Neural cell (in vitro differentiated cells): Measurements from ENCODE around the gene MYCBPAP. TPM values are rescaled to one million over a fixed set of nuclear protein-coding genes. Genes with fewer than 3 reads are reported as not detected.

ENCODE experiments used
- H2AFZ ChIP-seq: fragments of 200-600, 300-800 bp; sonication (generic), shearing (Covaris generic); 2 replicates; pipeline ENCODE4 v1.6.0; 2014; ENCODE audit warnings: low read depth, mild to moderate bottlenecking, antibody characterized with exemption, low read length, moderate library complexity
- H3F3A ChIP-seq: fragments of 200-600 bp; shearing (Covaris generic); 2 replicates; pipeline ENCODE4 v1.6.1; 2016; ENCODE audit warnings: mild to moderate bottlenecking, moderate library complexity, mixed read lengths, antibody characterized with exemption, low read length; ENCODE audit not compliant: insufficient read depth, poor library complexity, severe bottlenecking
- H3K27ac ChIP-seq: fragments of 200-600, 300-800 bp; sonication (generic), shearing (Covaris generic); 2 replicates; pipeline ENCODE4 v1.5.1; 2014; ENCODE audit warnings: mild to moderate bottlenecking, low read length, moderate library complexity
- H3K27me3 ChIP-seq: fragments of 300-800, 200-600 bp; sonication (generic), shearing (Covaris generic); 2 replicates; pipeline ENCODE4 v1.6.0; 2014; ENCODE audit warnings: mild to moderate bottlenecking, low read depth, low read length, moderate library complexity; ENCODE audit not compliant: insufficient read depth
- H3K36me3 ChIP-seq: fragments of 300-800, 200-600 bp; sonication (generic), shearing (Covaris generic); 2 replicates; pipeline ENCODE4 v1.5.1; 2014; ENCODE audit warnings: mild to moderate bottlenecking, antibody characterized with exemption, low read length, moderate library complexity; ENCODE audit not compliant: insufficient read depth
- H3K4me2 ChIP-seq: fragments of 300-800, 200-600 bp; sonication (generic), shearing (Covaris generic); 2 replicates; pipeline ENCODE4 v1.6.0; 2014; ENCODE audit warnings: mild to moderate bottlenecking, low read length
- H3K4me3 ChIP-seq: fragments of 300-800, 200-600 bp; sonication (generic), shearing (Covaris generic); 2 replicates; pipeline ENCODE4 v1.5.1; 2014; ENCODE audit warnings: mild to moderate bottlenecking, low read length, moderate library complexity
- H3K79me2 ChIP-seq: fragments of 200-600 bp; shearing (Covaris generic); replicated peaks from 2 replicates; pipeline ENCODE4 v1.6.0; 2014; ENCODE audit warnings: mild to moderate bottlenecking, low read length, moderate library complexity; ENCODE audit not compliant: insufficient read depth
- H3K9ac ChIP-seq: fragments of 300-800, 200-600 bp; sonication (generic), shearing (Covaris generic); 2 replicates; pipeline ENCODE4 v1.6.1; 2016; ENCODE audit warnings: mild to moderate bottlenecking, low read length, mixed read lengths
- H3K9me2 ChIP-seq: fragments of 200-600 bp; shearing (Covaris generic); 2 replicates; pipeline ENCODE4 v1.6.1; 2016; ENCODE audit warnings: mild to moderate bottlenecking, low read length, mixed read lengths; ENCODE audit not compliant: insufficient read depth
- H3K9me3 ChIP-seq: fragments of 200-600, 300-800 bp; sonication (generic), shearing (Covaris generic); 2 replicates; pipeline ENCODE4 v1.6.1; 2016; ENCODE audit warnings: mild to moderate bottlenecking, mixed run types, low read length, moderate library complexity, mixed read lengths
- H4K20me1 ChIP-seq: fragments of 200-600 bp; shearing (Covaris generic); 2 replicates; pipeline ENCODE4 v1.6.1; 2016; ENCODE audit warnings: mild to moderate bottlenecking, mixed run types; ENCODE audit not compliant: insufficient read depth
- EP300 ChIP-seq: fragments of 450-650 bp; conservative IDR thresholded peaks from 2 replicates; pipeline ENCODE4 v1.6.1; 2014; ENCODE audit warnings: antibody characterized with exemption, mild to moderate bottlenecking, moderate library complexity; ENCODE audit not compliant: poor library complexity, severe bottlenecking
- EZH2 ChIP-seq: fragments of 200-600, 300-800 bp; shearing (Covaris generic), sonication (generic); IDR thresholded peaks from 2 replicates; pipeline ENCODE4 v1.6.1; 2014; ENCODE audit warnings: antibody characterized with exemption, low read length, borderline replicate concordance, mild to moderate bottlenecking; ENCODE audit not compliant: insufficient read depth, poor library complexity, severe bottlenecking
- MXI1 ChIP-seq: fragments of 450-650 bp; conservative IDR thresholded peaks from 2 replicates; pipeline ENCODE4 v1.6.1; 2014; ENCODE audit warnings: antibody characterized with exemption, mild to moderate bottlenecking; ENCODE audit not compliant: poor library complexity, severe bottlenecking
- POLR2AphosphoS5 ChIP-seq: IDR thresholded peaks from 2 replicates; pipeline ENCODE4 v1.6.1; 2012
- RAD21 ChIP-seq: fragments of 450-650 bp; conservative IDR thresholded peaks from 2 replicates; pipeline ENCODE4 v1.6.1; 2014; ENCODE audit warnings: antibody characterized with exemption, mild to moderate bottlenecking, moderate library complexity
- SMC3 ChIP-seq: fragments of 450-650 bp; conservative IDR thresholded peaks from 2 replicates; pipeline ENCODE4 v1.6.1; 2014; ENCODE audit warnings: antibody characterized with exemption, mild to moderate bottlenecking, moderate library complexity; ENCODE audit not compliant: poor library complexity
- TAF1 ChIP-seq: IDR thresholded peaks from 2 replicates; pipeline ENCODE4 v1.6.1; 2012; ENCODE audit warnings: low read depth
- polyA plus RNA-seq: library from polyadenylated mRNA; depleted of rRNA; stranded (reverse); fragments of >200 nt; gene quantifications from 2 replicates; pipeline ENCODE4 v1.2.3, GENCODE V29; 2014
- TF ChIP-seq, protein P1 (sequence below): IDR thresholded peaks from 2 replicates; pipeline ENCODE4 v1.6.1; 2012; ENCODE audit warnings: borderline replicate concordance
- TF ChIP-seq, protein P2 (sequence below): fragments of 450-650 bp; IDR thresholded peaks from 2 replicates; pipeline ENCODE4 v1.5.1; 2014; ENCODE audit warnings: antibody characterized with exemption, mild to moderate bottlenecking, moderate library complexity; ENCODE audit not compliant: poor library complexity, severe bottlenecking

MYCBPAP gene
- polyA plus RNA-seq, 1 donor from 2014 or later: 0.35 TPM

DNA sequence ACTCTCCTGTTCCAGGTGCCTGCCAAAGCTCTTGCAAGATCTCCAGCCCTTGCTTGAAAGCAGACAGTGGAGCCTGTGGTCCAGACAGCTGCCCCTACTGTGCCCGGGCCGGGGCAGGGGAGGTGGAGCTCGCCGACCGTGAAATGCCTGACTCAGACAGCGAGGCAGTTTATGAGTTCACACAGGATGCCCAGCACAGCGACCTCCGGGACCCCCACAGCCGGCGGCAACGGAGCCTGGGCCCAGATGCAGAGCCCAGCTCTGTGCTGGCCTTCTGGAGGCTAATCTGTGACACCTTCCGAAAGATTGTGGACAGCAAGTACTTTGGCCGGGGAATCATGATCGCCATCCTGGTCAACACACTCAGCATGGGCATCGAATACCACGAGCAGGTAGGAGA is 69.9 kb downstream of the MYCBPAP start:
- no peak overlapping the region for H3K9ac ChIP-seq
- no peaks in the 10 kb centered on the region for H3K79me2 ChIP-seq
- H3K27ac ChIP-seq: no peak overlapping the region
- no peaks in the 10 kb centered on the region for H3K36me3 ChIP-seq
- no peaks in the 10 kb centered on the region for H3K27me3 ChIP-seq
- no peak overlapping the region for H3K4me2 ChIP-seq
- no peaks in the 10 kb centered on the region for H3K9me3 ChIP-seq
- TF ChIP-seq POLR2AphosphoS5 (no peak), EP300 (no peak), TAF1 (no peak), SMC3 (no peak), RAD21 (no peak), EZH2 (no peak), MXI1 (no peak)
- TF ChIP-seq, protein P1, sequence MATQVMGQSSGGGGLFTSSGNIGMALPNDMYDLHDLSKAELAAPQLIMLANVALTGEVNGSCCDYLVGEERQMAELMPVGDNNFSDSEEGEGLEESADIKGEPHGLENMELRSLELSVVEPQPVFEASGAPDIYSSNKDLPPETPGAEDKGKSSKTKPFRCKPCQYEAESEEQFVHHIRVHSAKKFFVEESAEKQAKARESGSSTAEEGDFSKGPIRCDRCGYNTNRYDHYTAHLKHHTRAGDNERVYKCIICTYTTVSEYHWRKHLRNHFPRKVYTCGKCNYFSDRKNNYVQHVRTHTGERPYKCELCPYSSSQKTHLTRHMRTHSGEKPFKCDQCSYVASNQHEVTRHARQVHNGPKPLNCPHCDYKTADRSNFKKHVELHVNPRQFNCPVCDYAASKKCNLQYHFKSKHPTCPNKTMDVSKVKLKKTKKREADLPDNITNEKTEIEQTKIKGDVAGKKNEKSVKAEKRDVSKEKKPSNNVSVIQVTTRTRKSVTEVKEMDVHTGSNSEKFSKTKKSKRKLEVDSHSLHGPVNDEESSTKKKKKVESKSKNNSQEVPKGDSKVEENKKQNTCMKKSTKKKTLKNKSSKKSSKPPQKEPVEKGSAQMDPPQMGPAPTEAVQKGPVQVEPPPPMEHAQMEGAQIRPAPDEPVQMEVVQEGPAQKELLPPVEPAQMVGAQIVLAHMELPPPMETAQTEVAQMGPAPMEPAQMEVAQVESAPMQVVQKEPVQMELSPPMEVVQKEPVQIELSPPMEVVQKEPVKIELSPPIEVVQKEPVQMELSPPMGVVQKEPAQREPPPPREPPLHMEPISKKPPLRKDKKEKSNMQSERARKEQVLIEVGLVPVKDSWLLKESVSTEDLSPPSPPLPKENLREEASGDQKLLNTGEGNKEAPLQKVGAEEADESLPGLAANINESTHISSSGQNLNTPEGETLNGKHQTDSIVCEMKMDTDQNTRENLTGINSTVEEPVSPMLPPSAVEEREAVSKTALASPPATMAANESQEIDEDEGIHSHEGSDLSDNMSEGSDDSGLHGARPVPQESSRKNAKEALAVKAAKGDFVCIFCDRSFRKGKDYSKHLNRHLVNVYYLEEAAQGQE: no peak
- TF ChIP-seq, protein P2, sequence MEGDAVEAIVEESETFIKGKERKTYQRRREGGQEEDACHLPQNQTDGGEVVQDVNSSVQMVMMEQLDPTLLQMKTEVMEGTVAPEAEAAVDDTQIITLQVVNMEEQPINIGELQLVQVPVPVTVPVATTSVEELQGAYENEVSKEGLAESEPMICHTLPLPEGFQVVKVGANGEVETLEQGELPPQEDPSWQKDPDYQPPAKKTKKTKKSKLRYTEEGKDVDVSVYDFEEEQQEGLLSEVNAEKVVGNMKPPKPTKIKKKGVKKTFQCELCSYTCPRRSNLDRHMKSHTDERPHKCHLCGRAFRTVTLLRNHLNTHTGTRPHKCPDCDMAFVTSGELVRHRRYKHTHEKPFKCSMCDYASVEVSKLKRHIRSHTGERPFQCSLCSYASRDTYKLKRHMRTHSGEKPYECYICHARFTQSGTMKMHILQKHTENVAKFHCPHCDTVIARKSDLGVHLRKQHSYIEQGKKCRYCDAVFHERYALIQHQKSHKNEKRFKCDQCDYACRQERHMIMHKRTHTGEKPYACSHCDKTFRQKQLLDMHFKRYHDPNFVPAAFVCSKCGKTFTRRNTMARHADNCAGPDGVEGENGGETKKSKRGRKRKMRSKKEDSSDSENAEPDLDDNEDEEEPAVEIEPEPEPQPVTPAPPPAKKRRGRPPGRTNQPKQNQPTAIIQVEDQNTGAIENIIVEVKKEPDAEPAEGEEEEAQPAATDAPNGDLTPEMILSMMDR: no peak
- H3K4me3 ChIP-seq: no peak overlapping the region
- no peak overlapping the region for H2AFZ ChIP-seq
- H3F3A ChIP-seq: no peaks in the 10 kb centered on the region
- no peaks in the 10 kb centered on the region for H3K9me2 ChIP-seq
- no peaks in the 10 kb centered on the region for H4K20me1 ChIP-seq

DNA sequence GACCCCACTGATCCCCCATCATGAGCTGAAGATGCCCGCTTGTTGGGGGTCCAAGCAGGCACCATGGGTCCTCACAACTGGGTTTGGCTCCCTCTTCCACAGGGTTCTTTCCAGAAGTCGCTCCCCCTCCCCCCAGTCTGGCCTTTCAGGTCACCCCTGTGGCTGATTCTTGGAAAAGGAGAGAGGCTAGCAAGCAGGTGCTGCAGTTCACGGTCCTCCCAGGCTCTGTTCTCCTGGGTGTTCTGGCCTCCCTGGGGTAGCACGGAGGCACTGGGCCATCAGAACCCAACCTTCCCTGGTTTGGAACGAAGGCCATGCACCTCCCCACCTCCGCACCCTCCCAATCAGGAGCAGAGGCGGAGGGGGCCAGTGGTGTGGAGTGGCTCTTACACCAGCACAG is 71.2 kb downstream of the MYCBPAP start:
- no peaks in the 10 kb centered on the region for H4K20me1 ChIP-seq
- no peak overlapping the region for H3K4me2 ChIP-seq
- H3K9me3 ChIP-seq: no peaks in the 10 kb centered on the region
- TF ChIP-seq, protein P2: no peak
- TF ChIP-seq, protein P1: no peak
- TF ChIP-seq RAD21: no peak
- TF ChIP-seq EP300: no peak
- no peak for TF ChIP-seq MXI1
- no peak overlapping the region for H3K4me3 ChIP-seq
- no peak overlapping the region for H2AFZ ChIP-seq
- H3K27ac ChIP-seq: no peak overlapping the region
- H3K9ac ChIP-seq: no peak overlapping the region
- no peaks in the 10 kb centered on the region for H3K27me3 ChIP-seq
- H3K79me2 ChIP-seq: no peaks in the 10 kb centered on the region
- H3K9me2 ChIP-seq: no peaks in the 10 kb centered on the region
- H3K36me3 ChIP-seq: no peaks in the 10 kb centered on the region
- H3F3A ChIP-seq: no peaks in the 10 kb centered on the region
